WERI-Rb-1 (cell line): ENCODE results near the gene EXOC3L2.
A peak's percentile ranks its signal among the peaks of the same experiment; 100 is the strongest.

Source experiments
- DNase-seq: peaks from one replicate; pipeline ENCODE4 v3.0.0-alpha.2; 2020
- H3K27ac ChIP-seq: fragments of 250-450 bp; sonication (Bioruptor Pico); 2 replicates; pipeline ENCODE4 v1.5.1; 2020; ENCODE audit warnings: mild to moderate bottlenecking, moderate library complexity
- H3K27me3 ChIP-seq: fragments of 250-450 bp; sonication (Bioruptor Pico); 2 replicates; pipeline ENCODE4 v1.5.1; 2021; ENCODE audit warnings: mild to moderate bottlenecking, low read depth, moderate library complexity; ENCODE audit not compliant: insufficient read depth, severe bottlenecking
- H3K36me3 ChIP-seq: fragments of 250-450 bp; sonication (Bioruptor Pico); 2 replicates; pipeline ENCODE4 v1.5.1; 2020; ENCODE audit warnings: mild to moderate bottlenecking, moderate library complexity
- H3K4me3 ChIP-seq: 2 replicates; pipeline ENCODE4 v1.5.1; 2011; ENCODE audit warnings: low read depth, mild to moderate bottlenecking, control low read depth, low read length
- H3K9me3 ChIP-seq: fragments of 250-450 bp; sonication (Bioruptor Pico); 2 replicates; pipeline ENCODE4 v1.5.1; 2021; ENCODE audit warnings: mild to moderate bottlenecking, moderate library complexity; ENCODE audit not compliant: severe bottlenecking
- TF ChIP-seq, protein P1 (sequence below): IDR thresholded peaks from 2 replicates; pipeline ENCODE4 v1.5.1; 2011; ENCODE audit warnings: low read depth, mild to moderate bottlenecking, control low read depth, inconsistent platforms, low read length

EXOC3L2 gene

DNA sequence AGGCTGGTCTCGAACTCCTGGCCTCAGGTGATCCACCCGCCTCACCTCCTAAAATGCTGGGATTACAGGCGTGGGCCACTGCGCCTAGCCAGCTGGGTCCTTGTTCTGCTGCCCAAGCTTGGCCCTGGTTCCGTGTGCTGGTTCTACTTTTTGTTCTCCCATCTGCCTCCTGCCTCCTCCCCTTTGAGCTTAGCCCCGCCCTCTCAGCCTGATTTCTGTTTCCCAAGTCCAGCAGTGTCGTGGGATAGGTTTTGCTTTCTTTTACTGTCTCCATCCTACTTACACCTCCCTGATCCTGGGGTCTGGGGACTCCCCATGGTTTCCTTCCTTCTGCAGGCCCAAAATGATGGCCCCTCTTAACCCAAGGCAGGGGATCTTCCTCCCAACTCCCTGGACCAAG is 64.3 kb downstream of the EXOC3L2 start:
- Histone ChIP-seq H3K9me3 (no peaks in the 10 kb centered on the region), H3K4me3 (no peak overlapping the region), H3K27me3 (no peaks in the 10 kb centered on the region), H3K27ac (no peak overlapping the region), H3K36me3 (no peaks in the 10 kb centered on the region)
- TF ChIP-seq, protein P1, sequence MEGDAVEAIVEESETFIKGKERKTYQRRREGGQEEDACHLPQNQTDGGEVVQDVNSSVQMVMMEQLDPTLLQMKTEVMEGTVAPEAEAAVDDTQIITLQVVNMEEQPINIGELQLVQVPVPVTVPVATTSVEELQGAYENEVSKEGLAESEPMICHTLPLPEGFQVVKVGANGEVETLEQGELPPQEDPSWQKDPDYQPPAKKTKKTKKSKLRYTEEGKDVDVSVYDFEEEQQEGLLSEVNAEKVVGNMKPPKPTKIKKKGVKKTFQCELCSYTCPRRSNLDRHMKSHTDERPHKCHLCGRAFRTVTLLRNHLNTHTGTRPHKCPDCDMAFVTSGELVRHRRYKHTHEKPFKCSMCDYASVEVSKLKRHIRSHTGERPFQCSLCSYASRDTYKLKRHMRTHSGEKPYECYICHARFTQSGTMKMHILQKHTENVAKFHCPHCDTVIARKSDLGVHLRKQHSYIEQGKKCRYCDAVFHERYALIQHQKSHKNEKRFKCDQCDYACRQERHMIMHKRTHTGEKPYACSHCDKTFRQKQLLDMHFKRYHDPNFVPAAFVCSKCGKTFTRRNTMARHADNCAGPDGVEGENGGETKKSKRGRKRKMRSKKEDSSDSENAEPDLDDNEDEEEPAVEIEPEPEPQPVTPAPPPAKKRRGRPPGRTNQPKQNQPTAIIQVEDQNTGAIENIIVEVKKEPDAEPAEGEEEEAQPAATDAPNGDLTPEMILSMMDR, result no peak
- DNase-seq, result no peak

DNA sequence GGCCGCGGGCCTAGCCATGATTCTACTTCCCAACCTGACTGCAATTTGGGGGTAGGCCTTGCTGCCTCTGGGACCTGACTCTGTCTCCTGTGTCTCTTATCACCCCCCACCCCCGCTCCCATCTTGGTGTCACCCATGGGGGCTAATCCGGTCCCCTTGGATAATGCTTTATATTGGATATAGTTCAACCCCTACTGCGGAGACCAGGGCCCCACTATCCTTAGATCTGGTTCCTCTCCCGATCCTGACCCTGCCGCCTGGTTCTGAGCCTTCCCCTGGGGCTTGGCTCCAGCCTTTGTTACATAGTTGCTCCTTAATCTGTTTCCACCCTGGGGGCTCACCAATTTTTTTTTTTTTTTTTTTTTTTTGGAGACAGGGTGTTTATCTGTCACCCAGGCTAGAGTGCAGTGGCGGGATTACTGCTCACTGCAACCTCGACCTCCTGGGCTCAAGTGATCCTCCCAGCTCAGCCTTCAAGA is 65.3 kb downstream of the EXOC3L2 start:
- H3K27me3 ChIP-seq, result no peaks in the 10 kb centered on the region
- TF ChIP-seq, protein P1, result no peak
- H3K36me3 ChIP-seq, result no peaks in the 10 kb centered on the region
- peak overlapping the region; percentile 96 for H3K4me3 ChIP-seq
- no peak for DNase-seq
- H3K27ac ChIP-seq, result peak overlapping the region; percentile 77
- H3K9me3 ChIP-seq, result no peaks in the 10 kb centered on the region

DNA sequence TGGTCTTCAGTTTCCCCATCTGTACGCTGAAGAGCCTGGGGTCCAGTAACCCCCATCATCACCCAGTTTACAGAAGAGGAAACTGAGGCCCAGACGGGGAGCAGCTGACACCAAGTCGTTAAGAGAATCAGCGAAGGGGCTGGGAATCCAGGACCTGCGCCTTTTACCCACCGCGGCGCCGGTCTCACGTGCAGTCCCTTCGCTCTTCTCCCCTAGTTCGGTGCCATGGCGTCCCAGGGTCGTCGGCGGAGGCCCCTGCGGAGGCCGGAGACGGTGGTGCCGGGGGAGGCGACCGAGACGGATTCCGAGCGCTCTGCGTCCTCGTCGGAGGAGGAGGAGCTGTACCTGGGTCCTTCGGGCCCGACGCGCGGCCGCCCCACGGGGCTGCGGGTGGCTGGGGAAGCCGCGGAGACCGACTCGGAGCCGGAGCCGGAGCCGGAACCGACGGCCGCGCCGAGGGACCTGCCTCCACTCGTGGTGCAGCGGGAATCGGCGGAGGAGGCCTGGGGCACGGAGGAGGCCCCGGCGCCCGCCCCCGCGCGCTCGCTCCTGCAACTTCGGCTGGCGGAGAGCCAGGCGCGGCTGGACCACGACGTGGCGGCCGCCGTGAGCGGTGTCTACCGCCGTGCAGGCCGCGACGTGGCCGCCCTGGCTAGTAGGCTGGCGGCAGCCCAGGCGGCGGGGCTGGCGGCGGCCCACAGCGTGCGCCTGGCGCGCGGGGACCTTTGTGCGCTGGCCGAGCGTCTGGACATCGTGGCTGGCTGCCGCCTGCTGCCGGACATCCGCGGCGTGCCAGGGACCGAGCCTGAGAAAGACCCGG is 65.9 kb downstream of the EXOC3L2 start:
- no peaks in the 10 kb centered on the region for H3K36me3 ChIP-seq
- TF ChIP-seq, protein P1, result no peak
- no peak for DNase-seq
- peak overlapping the region; percentile 77 for H3K27ac ChIP-seq
- H3K9me3 ChIP-seq, result no peaks in the 10 kb centered on the region
- peak overlapping the region; percentile 96 for H3K4me3 ChIP-seq
- no peaks in the 10 kb centered on the region for H3K27me3 ChIP-seq

DNA sequence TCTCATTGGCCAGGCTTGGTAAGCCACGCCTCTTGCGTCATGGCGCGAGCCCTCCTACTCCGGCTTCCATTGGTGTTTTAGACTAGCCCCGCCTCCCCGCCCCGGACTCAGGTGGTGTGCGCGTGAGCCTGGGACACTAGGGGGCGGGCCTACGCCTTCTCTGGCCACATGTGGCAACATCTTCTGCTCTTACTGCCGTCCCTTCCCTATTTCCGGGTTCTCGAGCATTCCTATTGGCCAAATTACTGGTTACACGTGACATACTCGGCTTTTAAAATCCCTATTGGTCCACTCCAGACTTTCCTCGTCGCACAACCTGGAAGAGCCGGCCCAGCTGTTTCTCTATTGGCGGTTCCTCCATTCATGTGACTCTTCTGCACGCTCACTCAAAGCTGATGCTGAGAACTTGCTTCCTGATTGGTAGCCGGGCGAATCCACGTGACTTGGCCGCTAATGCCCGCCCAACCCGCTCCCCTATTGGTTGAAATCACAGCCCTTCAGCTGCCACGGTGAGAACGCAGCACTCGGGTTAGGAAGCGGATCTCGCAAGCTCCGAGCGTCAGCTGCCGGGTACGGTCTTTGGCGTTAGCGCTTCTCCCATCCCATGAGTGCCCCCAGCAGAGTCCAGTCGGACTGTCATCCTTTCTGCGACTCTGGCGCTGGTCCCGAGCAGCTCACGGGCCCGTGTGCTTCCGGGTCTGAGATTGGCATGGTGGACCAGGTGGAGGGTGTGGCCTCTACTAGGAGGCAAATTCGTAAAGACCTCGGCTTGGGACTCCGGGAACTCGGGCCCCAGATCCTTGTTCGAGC is 66.7 kb downstream of the EXOC3L2 start, which contains the start of gene BLOC1S3:
BLOC1S3 (plus strand) TSS at position 523 of the 810 bp plus-strand sequence. CDS start 513 bp downstream, outside the sequence.
- Histone ChIP-seq H3K27ac (peak within 1 kb of the TSS; percentile 77), H3K27me3 (no peaks in the 10 kb centered on the region), H3K4me3 (peak within 1 kb of the TSS; percentile 96), H3K9me3 (no peaks in the 10 kb centered on the region), H3K36me3 (no peaks in the 10 kb centered on the region)
- TF ChIP-seq, protein P1, result peak; percentile 42; the same call in 1 of the 2 replicates
- peak; percentile 99 for DNase-seq

DNA sequence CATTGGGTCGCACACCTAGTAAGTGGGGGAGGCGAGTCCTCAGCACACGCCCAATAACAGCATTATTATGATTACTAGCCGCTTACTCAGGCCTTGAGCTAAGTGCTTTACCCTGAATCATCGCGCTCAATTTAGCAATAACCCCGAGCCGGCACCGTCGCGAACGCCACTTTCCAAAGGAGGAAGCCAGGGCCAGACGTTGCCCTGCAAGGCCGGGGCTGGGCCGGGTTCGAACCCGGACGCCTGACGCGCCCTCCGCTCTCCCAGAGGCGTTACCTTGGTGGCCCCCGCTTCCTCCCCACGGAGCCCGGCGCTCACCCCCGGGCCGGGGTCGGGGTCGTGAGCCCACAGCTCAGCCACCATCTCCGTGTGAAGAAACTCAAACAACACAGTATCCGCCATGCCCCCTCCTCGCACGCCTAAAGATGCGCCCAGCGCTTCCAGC is 67.4 kb downstream of the EXOC3L2 start, which contains the start of gene TRAPPC6A:
TRAPPC6A (minus strand) TSS at position 421 of the 445 bp plus-strand sequence; CDS start at position 402, 19 bp downstream.
- no peaks in the 10 kb centered on the region for H3K9me3 ChIP-seq
- DNase-seq, result no peak
- no peaks in the 10 kb centered on the region for H3K27me3 ChIP-seq
- H3K36me3 ChIP-seq, result no peaks in the 10 kb centered on the region
- H3K27ac ChIP-seq, result peak within 1 kb of the TSS; percentile 77
- peak within 1 kb of the TSS; percentile 96 for H3K4me3 ChIP-seq
- TF ChIP-seq, protein P1, result no peak
